ENCODE results near the gene HCN1. TPM values are rescaled to one million over a fixed set of nuclear protein-coding genes. Genes with fewer than 3 reads are reported as not detected.

HCN1 gene
- total and polyA plus RNA-seq, 2 of the 13 experiments (the other 11 are each of a cell fraction or from before 2014, with no cell fraction given): not detected

DNA sequence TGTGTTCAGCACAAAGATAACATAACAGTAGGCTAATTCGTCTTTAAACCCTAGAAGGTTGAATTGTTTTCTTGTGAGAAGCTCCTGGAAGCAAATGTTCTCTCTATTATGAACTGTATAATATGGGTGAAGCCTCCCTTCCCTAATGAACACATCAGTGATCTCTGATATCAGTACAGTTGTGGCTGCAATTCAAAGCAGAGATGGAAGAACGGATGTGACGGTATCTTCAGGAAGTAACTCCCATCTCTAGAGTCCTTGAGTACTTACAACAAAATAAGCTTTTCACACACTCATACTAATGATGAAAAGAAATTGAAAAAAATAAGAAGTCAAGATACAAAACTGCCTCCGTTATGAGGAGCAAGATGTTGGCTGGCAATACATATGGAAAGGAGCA, 4.5 kb downstream of the HCN1 start (continued):
- TF ChIP-seq, protein P1, sequence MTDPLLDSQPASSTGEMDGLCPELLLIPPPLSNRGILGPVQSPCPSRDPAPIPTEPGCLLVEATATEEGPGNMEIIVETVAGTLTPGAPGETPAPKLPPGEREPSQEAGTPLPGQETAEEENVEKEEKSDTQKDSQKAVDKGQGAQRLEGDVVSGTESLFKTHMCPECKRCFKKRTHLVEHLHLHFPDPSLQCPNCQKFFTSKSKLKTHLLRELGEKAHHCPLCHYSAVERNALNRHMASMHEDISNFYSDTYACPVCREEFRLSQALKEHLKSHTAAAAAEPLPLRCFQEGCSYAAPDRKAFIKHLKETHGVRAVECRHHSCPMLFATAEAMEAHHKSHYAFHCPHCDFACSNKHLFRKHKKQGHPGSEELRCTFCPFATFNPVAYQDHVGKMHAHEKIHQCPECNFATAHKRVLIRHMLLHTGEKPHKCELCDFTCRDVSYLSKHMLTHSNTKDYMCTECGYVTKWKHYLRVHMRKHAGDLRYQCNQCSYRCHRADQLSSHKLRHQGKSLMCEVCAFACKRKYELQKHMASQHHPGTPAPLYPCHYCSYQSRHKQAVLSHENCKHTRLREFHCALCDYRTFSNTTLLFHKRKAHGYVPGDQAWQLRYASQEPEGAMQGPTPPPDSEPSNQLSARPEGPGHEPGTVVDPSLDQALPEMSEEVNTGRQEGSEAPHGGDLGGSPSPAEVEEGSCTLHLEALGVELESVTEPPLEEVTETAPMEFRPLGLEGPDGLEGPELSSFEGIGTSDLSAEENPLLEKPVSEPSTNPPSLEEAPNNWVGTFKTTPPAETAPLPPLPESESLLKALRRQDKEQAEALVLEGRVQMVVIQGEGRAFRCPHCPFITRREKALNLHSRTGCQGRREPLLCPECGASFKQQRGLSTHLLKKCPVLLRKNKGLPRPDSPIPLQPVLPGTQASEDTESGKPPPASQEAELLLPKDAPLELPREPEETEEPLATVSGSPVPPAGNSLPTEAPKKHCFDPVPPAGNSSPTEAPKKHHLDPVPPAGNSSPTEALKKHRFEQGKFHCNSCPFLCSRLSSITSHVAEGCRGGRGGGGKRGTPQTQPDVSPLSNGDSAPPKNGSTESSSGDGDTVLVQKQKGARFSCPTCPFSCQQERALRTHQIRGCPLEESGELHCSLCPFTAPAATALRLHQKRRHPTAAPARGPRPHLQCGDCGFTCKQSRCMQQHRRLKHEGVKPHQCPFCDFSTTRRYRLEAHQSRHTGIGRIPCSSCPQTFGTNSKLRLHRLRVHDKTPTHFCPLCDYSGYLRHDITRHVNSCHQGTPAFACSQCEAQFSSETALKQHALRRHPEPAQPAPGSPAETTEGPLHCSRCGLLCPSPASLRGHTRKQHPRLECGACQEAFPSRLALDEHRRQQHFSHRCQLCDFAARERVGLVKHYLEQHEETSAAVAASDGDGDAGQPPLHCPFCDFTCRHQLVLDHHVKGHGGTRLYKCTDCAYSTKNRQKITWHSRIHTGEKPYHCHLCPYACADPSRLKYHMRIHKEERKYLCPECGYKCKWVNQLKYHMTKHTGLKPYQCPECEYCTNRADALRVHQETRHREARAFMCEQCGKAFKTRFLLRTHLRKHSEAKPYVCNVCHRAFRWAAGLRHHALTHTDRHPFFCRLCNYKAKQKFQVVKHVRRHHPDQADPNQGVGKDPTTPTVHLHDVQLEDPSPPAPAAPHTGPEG (CRISPR knock-in tag; IDR thresholded peaks at IDR 0.05): no peak
- no peak for TF ChIP-seq JUNB (CRISPR knock-in tag; IDR thresholded peaks at IDR 0.05; ENCODE audit: borderline replicate concordance)
- no peak for TF ChIP-seq EED (CRISPR knock-in tag; IDR thresholded peaks at IDR 0.05)
- no peak for TF ChIP-seq ZNF776 (CRISPR knock-in tag; IDR thresholded peaks at IDR 0.05)
- no peak for TF ChIP-seq ZNF605 (CRISPR knock-in tag; IDR thresholded peaks at IDR 0.05)
- no peak for TF ChIP-seq RARG (CRISPR knock-in tag; IDR thresholded peaks at IDR 0.05; ENCODE audit: low read depth)
- no peak for TF ChIP-seq RARA (CRISPR knock-in tag; IDR thresholded peaks at IDR 0.05)

DNA sequence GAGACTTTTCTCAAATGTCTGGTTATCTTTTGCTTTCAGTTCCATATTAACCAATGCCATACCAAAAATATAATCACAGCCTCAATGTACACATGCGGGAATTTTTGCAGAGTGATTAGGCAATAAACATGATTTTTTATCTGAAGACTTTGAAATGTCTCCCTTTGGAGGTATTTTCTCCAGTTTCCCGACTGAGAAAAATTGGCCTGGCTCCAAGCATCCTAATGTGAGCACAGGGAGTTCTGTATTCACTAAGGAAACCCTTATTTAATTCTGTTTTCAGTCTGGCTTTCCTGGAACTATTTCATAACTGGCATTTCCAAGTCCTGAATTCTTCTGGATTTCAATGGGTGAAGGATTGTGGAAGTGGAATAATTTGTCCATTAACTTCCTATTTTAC, 8.5 kb downstream of the HCN1 start:
- H3K9ac ChIP-seq (ENCODE audit: insufficient read depth, low read depth, low read length): no peak overlapping the region
- H3K79me2 ChIP-seq (ENCODE audit: insufficient read depth, low read length): no peaks in the 10 kb centered on the region
- WGBS (ENCODE audit: low lambda C conversion rate): 0% methylated on average over 2 of the region's 2 CpGs
- no TSS peak for BruUV-seq (replicated peaks)
- H3K36me3 ChIP-seq (replicated peaks in 1 of 2; ENCODE audit: control insufficient read depth in 1 of 2, insufficient read depth in 2 of 2, low read length in 2 of 2): no peaks in the 10 kb centered on the region
- no peak for FAIRE-seq
- H3K4me2 ChIP-seq (ENCODE audit: low read depth, low read length): no peak overlapping the region
- no peak overlapping the region for H3K4me3 ChIP-seq (replicated peaks in 1 of 3; ENCODE audit: insufficient read depth in 1 of 3, low read depth in 2 of 3, low read length in 3 of 3)
- ChIA-PET POLR2A (no interaction called here), CTCF (ENCODE audit: low intra/inter-chr PET ratio, low total read pairs) (no interaction called here)
- no peak overlapping the region for H3K27ac ChIP-seq (ENCODE audit: extremely low read length, insufficient read depth, low read length)
- peaks cover 11% of the 10 kb centered on the region for H3K9me3 ChIP-seq (ENCODE audit: low read length)
- no peak for DNase-seq (ENCODE audit: low spot score)
- no peaks in the 10 kb centered on the region for H3K4me1 ChIP-seq (ENCODE audit: insufficient read depth, low read length)
- H3K27me3 ChIP-seq (ENCODE audit: control insufficient read depth in 1 of 2, insufficient read depth in 2 of 2, low read length in 2 of 2): no peaks in the 10 kb centered on the region
- in situ Hi-C loops (cut with HindIII; ENCODE audit: extremely low pct_ligation_motif_present, low pct_unique_long_range_greater_than_20kb): no loop called here
- intact Hi-C loops (cut with micrococcal nuclease; ENCODE audit: unreplicated experiment): no loop called here
- no peak for ATAC-seq
- H4K20me1 ChIP-seq (ENCODE audit: insufficient read depth, low read length): no peaks in the 10 kb centered on the region
- no peak overlapping the region for H2AFZ ChIP-seq (ENCODE audit: low read length)
- TF ChIP-seq, protein P2, sequence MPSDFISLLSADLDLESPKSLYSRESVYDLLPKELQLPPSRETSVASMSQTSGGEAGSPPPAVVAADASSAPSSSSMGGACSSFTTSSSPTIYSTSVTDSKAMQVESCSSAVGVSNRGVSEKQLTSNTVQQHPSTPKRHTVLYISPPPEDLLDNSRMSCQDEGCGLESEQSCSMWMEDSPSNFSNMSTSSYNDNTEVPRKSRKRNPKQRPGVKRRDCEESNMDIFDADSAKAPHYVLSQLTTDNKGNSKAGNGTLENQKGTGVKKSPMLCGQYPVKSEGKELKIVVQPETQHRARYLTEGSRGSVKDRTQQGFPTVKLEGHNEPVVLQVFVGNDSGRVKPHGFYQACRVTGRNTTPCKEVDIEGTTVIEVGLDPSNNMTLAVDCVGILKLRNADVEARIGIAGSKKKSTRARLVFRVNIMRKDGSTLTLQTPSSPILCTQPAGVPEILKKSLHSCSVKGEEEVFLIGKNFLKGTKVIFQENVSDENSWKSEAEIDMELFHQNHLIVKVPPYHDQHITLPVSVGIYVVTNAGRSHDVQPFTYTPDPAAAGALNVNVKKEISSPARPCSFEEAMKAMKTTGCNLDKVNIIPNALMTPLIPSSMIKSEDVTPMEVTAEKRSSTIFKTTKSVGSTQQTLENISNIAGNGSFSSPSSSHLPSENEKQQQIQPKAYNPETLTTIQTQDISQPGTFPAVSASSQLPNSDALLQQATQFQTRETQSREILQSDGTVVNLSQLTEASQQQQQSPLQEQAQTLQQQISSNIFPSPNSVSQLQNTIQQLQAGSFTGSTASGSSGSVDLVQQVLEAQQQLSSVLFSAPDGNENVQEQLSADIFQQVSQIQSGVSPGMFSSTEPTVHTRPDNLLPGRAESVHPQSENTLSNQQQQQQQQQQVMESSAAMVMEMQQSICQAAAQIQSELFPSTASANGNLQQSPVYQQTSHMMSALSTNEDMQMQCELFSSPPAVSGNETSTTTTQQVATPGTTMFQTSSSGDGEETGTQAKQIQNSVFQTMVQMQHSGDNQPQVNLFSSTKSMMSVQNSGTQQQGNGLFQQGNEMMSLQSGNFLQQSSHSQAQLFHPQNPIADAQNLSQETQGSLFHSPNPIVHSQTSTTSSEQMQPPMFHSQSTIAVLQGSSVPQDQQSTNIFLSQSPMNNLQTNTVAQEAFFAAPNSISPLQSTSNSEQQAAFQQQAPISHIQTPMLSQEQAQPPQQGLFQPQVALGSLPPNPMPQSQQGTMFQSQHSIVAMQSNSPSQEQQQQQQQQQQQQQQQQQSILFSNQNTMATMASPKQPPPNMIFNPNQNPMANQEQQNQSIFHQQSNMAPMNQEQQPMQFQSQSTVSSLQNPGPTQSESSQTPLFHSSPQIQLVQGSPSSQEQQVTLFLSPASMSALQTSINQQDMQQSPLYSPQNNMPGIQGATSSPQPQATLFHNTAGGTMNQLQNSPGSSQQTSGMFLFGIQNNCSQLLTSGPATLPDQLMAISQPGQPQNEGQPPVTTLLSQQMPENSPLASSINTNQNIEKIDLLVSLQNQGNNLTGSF (CRISPR knock-in tag; IDR thresholded peaks at IDR 0.05): no peak
- no peak for TF ChIP-seq ZNF235 (CRISPR knock-in tag; IDR thresholded peaks at IDR 0.05; ENCODE audit: borderline replicate concordance)
- TF ChIP-seq ZFP1 (CRISPR knock-in tag; IDR thresholded peaks at IDR 0.05): no peak
- TF ChIP-seq, protein P3, sequence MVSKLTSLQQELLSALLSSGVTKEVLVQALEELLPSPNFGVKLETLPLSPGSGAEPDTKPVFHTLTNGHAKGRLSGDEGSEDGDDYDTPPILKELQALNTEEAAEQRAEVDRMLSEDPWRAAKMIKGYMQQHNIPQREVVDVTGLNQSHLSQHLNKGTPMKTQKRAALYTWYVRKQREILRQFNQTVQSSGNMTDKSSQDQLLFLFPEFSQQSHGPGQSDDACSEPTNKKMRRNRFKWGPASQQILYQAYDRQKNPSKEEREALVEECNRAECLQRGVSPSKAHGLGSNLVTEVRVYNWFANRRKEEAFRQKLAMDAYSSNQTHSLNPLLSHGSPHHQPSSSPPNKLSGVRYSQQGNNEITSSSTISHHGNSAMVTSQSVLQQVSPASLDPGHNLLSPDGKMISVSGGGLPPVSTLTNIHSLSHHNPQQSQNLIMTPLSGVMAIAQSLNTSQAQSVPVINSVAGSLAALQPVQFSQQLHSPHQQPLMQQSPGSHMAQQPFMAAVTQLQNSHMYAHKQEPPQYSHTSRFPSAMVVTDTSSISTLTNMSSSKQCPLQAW (CRISPR knock-in tag; IDR thresholded peaks at IDR 0.05): no peak
- no peak for TF ChIP-seq LCORL (IDR thresholded peaks at IDR 0.05)
- TF ChIP-seq LCORL (CRISPR knock-in tag; IDR thresholded peaks at IDR 0.05): no peak

Data from HepG2 (cell line).